HG03045 (cell line): ENCODE data around the gene TCERG1L.
"Not testable (repeated sequence)": the region's sequence is repeated elsewhere in the genome, so short reads cannot be mapped to it uniquely, and the experiment has no call there.

Source experiments
- ATAC-seq: cut with Tn5 transposase; IDR thresholded peaks from one replicate; pipeline ENCODE4 v1.9.1; 2021; ENCODE audit warnings: mild to moderate bottlenecking, moderate library complexity; ENCODE audit not compliant: unreplicated experiment

TCERG1L gene

DNA sequence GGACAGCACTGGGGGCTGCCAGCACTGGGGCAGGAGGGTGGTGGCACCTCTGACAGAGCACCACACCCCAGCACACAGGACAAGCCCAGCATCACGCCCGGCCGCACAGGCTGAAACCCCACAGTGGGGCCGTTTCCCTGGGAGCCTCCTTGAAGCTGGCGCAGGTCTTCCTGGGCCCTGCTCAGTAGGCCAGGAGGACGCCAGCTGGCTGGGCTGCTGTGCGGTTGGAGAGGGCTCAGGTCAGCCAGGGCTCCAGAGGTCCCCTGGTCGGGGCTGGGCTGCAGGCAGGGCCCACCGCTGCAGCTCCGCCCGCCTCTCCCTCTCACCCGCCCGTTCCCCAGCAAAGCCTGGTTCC lies 137.3 kb downstream of the TCERG1L start:
- no peak for ATAC-seq

DNA sequence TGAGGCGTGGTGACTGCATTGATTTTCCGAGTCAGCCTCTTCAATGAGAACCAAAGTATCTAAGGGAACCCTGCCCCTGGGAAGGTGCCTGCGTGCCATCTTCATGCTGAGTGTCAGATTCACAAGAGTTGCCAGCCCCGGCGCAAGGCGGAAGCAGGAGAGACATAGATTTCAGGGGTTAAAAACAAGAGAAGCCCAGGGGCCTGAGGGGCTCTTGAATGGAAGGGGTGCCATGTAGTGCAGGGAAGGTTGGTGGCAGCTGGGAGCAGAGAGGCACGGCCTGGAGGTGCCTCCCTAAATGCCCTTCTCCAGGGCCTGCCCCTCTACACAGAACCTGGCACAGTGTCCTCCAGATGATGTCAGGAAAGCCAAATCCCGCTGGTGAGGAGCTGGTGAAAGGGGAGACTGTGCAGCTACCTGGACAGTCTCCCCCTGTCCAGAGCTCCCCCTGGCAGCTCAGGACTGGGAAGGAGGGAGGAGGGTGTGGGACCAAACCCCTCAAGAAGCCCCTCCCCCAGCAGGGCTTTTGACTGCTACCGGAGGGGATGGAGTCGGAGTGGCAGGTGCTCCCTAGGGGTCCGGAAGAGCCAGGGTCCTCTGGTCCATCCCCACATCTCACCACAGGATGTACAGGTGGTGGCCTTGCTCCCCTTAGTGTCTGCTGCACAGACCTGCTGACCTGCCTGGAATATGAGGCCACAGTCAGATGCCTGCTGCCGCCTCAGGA lies 137.9 kb downstream of the TCERG1L start:
- no peak for ATAC-seq

DNA sequence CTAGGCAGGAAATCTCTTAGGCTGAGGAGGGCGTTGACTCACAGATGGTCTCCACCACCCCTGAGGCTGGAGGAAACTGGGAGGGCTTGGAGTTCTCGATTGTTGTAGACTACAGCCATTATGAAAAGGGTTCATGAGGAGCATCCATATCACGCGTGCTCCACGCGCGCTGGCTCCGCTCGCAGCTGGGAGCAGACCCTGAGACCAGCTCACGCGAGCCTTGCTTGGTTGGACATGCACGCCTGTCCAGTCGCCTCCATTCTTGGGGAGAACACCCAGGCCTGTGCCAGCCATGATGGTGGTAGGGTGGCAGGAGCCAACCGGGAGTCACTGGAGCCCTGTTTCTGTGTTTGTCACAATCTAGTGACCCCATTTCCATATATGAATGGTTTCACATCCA lies 139.1 kb downstream of the TCERG1L start:
- no peak for ATAC-seq

DNA sequence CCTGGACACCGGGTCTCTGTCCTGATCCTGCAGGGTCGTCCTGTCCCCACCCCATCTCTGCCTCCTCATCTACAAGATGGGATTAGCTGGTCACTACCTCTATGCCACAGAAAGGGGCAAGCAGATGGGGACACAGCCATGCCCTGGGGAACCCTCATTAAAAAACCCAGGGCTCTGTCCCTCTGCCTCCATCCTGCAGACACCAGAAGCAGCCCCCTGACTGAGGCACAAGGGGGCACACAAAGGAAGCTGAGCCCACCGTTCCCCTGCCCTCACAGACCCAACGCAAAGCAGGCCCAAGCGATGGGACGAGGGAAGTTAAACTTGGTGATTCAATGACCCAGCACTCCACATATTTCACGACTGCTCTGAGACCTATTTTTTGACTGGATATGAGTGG lies 142.4 kb downstream of the TCERG1L start:
- no peak for ATAC-seq

DNA sequence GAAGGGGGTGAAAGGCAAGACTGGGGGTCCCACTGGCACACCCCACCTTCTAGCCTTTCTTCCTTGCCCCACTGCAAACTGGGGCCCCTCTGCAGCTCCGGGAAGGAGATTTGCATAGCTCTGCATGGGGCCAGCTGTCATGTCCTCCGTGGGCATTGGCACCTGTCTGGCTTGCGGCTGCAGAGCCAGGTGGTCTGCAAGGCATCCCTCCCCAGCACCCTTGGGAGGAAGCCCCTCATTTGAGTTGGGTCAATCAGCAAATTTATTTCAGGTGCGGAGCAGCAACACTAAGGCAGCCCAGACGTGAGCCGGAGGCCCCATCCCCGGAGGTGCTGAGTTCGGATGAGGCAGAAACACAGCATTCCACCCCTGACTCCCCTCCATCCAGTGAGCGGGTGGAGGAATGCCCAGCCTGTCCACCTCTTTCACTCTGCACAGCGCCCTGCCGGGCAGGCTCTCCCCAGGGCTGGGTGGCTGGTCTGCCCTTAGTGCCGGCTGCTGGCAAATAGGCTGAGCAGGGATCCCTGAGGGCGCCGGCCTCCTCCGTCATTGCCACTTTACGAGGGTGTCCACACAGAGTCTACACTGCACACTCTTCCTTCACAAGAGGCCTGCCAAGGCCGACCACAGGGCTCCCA lies 143.2 kb downstream of the TCERG1L start:
- ATAC-seq, result no peak

DNA sequence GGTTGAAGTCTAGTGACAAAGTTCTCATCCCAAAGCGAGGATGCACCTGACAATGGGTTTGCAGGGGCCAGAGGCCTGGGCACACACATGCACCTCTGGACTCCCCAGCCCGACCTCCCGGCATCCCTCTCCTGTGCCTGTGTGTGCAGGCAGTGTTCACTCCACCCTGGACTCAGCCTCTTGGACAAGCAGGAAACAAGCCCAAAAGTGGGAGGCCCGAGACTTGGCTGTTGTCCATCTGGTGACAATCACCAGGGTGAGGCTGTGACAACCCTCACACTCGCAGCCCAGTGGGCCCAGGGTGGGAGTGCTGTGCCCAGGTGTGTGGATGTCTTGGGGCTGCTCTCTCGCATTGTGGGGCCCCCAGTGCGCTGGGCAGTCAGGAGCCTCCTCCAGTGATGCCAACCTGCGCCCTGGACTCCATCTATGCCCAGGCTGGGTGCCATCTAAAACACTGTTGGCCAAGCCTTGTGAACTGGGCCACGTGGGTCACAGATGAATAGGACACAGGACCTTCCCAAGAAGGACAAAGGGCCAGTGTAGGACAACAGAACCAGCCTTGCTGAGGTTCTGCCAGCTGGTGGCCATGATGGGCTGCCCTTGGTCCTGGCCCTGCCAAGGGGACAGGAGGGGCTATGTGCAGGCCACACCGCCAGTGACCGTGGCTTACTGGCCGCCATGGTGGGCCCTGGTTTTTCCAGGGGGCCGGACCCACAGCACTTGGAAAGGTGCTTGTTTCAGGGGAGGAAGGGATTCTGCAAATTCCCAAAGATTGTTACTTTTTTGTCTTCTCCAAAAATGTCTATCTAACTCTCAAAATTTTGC lies 144.3 kb downstream of the TCERG1L start:
- no peak for ATAC-seq

DNA sequence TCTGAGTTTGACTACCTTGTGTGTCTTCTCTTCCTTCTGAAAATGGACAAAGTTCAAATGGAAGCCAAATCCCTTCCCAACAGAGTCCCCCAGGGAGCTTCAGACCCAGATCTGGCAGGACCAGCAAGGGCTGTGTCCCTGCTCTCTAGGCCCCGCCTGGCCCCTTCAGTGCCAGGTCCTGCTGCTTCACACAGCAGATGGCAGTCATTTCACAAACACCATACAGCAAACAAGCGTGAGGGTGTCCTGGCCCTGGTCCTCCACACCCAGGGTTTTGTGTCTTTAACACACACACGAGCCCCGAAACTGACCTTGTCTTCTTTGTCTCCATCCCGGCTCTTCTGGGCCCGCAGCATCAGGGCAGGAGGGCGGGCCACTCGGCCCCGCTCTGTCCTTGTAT lies 145.0 kb downstream of the TCERG1L start:
- no peak for ATAC-seq

DNA sequence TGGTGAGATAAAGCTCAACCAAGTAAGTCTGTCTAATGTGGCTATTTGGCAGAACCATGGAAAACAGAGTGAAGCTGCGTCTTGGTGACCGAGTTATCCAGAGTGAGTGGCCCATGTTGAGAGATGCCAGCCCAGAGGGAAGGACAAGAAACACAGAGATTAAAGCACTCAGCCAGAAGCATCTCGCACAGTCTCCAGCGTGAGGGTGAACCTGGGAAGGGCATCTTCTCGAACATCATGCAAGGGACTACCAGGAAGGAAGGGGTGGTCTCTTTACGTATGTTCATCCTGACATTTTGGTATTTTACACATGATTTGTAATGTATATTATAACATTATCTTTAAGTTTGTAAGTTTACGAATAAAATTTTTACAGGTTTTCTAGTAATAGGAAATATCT lies 146.4 kb downstream of the TCERG1L start:
- ATAC-seq, result no peak

DNA sequence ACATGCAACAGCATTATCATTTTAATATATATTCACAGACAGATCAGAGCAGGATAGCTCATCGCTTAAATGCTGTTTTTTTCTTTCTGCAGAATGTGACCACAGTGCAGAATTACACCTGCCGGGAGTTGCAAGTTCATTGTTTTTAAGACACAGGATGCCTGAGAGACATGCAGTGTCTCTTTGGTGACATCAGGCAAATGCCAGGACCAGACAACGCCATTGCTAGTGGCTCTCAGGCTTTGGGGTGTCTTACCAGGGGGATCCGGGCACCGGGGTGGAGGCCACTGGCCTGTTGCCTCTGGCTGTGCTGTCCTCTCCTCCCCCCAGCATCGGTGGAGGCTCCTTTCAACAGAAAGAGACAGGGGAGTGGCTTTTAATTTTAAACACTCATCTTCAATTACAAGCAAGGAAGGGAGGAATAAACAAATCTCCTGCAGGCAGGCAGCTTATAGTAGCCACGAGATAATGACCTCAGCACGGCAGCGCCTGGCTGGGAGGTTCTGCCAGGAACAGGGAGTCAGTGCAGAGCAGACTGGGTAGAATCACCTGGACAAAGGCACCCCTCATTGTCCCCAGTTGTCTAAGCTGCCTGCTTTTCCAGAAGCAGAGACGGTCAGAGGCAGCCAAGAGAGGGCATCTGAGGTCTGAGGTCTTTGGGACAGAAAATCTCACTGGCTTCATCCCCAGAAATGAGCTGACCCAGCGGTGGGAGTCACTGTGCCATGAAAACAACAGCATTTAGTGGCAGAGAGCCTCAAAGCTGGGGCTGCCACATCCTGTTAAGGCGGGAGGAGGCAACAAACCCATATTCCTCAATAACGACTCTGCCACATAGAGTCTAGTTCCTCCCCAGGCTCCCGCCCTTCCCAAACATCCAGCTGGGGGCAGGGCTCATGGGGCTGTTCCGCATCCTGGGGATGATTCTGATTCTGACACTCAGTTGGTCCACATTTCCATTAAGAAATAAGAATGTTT lies 148.4 kb downstream of the TCERG1L start:
- no peak for ATAC-seq

DNA sequence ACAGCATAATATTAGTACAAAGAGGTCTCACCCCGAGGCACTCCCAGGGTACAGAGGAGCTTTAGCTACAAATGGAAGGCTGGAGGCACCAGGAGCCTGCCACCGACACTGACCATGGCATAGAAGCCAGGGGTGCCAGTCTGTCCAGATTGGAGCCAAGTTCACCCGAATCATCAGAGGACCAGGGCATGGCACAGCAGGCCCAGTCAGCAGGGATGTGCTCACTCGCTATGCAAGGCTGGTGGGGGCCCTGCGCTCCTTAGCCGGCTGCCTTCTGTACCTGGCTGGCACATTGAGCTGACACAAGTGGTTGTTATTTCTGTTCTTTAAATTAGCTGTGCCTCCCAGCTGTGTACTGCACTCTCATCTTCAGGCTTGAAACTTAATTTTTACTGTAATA lies 149.3 kb downstream of the TCERG1L start:
- ATAC-seq, result no peak

DNA sequence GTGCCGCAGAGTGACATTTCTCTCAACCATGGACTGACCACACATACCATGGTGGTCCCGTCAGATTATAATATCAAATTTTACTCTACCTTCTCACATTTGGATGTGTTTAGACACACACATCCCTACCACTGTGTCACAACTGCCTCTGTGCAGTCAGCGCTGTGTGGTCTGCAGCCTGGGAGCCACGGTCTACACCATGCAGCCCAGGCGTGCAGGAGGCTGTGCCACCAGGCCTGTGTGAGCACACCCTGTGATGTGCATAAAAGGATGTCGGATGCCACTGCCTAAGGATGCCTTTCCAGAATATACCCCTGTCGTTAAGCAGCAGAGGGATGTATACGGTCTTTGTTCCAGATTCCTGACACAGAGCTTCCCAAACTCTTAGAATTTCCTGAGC lies 150.4 kb downstream of the TCERG1L start:
- ATAC-seq, result no peak

DNA sequence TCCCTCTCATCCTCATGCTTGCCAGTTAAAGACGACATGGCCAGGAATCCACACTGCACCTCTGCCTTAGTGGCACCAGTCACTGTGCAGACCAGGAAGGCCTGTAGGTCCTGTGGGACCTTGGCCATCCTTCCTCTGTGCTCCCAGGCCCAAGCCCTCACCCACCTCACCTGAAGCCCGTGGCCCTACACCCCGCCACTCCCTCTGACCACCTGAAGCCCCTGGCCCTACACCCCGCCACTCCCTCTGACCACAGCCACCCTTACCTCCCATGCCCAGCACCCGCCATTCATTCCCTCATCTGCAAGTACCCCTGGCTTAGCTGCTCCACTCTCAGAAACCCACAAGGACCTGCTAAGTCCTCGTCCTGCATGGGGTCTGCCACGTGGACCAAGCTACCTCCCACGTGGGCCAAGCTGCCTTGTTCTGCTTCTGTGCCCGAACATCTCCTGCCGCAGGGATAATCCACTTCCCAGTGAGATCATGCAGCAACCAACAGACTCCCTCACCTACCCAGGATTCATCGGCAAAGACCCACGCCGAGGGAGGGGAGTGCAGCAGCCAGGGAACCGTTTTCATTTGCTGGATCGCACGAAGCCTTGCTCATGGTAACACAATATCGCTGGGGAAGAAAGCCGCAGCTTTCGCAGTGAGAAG lies 151.2 kb downstream of the TCERG1L start:
- no peak for ATAC-seq

DNA sequence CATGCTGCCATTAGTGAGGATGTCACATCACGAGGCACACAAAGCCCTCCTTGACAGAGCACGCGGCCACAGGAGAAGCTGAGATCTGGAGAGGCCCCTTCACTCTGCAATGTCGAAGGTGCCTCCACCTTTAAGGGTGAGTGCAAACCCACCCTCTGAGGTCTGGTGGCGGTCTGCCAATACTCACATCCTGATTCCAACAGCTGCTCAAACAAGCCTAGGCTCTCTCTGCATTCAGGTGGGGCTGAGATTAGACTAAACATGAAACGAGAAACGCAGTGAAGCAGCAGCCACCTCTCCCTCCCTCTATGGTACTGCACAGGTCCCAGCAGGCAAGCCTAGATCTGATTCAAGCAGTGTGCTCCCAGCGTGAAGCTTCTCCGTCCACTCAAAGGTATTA lies 151.8 kb downstream of the TCERG1L start:
- ATAC-seq, result no peak

DNA sequence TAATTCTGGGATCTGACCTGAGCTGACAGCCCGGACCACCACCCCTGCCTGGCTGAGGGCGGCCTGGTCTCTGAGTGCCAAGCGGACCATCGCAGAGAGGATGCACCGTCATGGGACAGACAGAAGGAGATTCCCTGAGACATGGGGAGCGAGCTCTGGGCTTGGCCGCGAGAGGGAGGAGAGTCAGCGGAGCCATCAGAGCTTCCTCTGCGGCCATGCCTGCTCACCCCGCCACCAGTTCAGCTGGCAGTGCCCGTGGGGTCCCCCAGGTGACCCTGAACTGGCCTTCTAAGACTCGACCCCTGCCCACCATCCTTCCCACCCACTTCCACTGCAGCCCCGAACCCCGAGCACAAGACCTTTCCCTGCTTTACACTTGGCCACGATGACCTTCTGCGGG lies 152.8 kb downstream of the TCERG1L start:
- no peak for ATAC-seq

DNA sequence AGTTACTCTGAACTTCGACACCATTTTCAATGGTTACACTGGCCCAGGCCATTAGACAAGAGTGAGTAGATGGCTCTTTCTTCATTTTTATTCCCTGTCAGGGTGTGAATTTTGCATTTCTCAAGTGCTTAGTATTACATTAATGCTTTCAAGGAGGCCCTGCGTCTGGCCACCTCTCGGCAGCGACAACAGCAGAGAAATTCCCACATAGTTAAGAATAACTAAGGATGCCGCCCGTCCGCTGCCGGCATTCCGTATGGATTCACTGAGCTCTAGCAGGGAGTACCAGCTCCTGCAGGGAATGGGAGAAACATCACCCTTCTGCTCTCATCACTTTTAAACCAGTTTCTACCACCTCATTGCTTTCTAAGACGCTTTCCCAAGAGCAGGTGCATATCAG lies 153.6 kb downstream of the TCERG1L start:
- ATAC-seq, result no peak

DNA sequence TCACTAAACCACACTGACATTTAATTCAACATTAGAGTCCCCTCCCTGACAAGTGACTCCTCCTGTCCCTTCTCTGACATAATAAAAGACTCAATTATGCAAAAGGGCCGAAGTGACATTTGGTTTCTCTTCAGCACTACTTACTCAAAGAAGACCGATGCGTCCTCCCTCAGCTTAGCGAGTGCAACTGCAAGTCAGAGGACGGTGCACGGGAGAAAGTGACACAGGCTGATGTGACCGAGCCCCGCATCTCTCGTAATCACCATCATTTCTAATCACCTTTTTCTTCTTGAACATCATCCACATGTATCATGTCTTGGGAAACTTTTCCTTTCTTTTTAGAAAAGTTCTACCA lies 155.7 kb downstream of the TCERG1L start:
- ATAC-seq, result no peak

DNA sequence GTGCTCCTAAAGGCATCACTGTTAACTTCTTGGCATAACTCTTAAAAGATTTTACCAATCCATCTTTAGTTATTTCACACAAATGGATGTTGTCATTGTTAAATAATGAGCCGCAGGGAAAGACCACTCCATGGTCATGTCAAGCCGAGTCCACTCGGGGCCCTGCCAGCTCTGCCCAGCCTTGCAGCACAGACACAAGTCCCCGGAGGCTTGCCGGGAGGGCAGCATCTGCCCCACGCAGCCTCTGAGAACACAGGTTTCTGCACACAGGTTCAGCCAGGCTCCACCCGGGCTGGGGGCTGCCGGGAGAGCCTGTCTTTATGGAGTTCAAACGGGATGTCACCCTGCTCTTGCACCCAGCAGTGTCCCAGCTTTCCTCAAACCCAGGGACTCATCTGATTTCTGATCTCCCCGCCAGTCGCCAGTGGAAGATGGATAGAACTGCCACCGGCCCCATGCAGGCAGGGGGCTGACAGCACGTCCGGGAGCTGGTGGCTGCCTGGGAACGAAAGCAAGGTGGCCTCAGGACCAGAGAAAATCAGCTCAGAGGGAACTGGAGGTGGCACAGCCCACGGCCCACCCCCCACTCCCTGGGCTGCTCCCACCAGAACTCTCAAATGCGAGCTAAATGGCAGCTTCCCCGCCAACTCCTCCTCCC lies 156.2 kb downstream of the TCERG1L start:
- no peak for ATAC-seq

DNA sequence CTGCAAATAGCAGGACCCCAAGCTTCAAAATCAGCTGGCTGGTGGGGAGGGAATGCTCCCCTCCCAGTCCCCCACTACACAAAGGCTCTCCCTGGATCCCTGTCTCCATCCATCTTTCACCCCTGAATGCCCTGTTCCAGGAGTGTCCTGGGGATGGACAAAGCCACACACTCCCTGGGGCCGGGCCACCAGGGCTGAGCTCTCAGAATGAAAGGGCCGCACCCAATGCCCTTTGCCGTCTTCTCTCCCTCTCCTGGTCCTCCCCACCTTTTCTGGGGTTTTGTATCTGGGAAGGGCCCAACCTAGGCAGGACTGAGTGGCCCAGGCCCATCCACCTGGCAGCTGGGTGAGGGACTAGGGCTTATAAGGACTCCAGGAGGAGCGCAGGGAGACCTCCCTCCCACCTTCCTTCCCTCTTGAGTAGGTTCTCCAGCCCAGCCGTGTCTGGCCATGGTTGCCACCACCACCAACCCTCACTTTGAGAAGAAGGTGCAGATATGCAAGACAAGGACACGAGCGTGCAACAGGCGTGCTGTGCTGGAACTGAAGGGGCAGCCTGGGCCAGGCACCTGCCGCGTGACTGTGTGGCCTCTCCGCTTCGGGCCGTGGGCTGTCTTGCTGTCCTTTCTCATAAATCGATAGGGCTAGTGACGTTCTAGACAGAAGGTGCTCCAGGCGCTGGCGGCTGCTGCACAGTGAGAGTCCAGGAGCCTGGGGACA lies 157.1 kb downstream of the TCERG1L start:
- ATAC-seq, result no peak

DNA sequence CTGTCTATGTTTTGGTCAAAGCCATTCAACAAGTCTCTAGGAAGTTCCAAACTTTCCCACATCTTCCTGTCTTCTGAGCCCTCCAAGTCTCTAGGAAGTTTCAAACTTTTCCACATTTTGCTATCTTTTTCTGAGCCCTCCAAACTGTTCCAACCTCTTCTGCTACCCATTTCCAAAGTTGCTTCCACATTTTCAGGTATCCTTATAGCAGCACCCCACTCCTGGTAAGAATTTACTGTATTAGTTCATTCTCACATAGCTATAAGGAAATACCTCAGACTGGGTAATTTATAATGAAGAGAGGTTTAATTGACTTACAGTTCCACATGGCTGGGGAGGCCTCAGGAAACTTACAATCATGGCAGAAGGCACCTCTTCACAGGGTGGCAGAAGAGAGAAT lies 159.1 kb downstream of the TCERG1L start:
- not testable (repeated sequence) for ATAC-seq
